Measurements from ENCODE around the gene MT1A. TPM values are rescaled to one million over a fixed set of nuclear protein-coding genes. Genes with fewer than 3 reads are reported as not detected.

The MT1A gene
- total and polyA plus RNA-seq, 2 donors (not counting 3 experiments of a cell fraction or from before 2014, with no cell fraction given) = 6.5 to 8.4 TPM

- CTCF ChIA-PET = interaction anchor here (1.1 to 7.8 kb wide), 3 partner anchors 23 to 94 kb away, joined by 3 to 113 read pairs (median 4); no protein-coding TSS in a partner anchor
- POLR2A ChIA-PET = interaction anchor here (1.4 to 3.4 kb wide), 2 partner anchors 10 to 18 kb away, joined by 6 to 20 read pairs; partner anchors contain the start of gene MT1E
Measured at GRCh38 chr16:56607675-56608042, 30.8 kb upstream of the MT1A start.

More at GRCh38 chr16:56607675-56608042, 30.8 kb upstream of the MT1A start:
- no TSS peak for BruUV-seq (replicated peaks)
- intact Hi-C loops (cut with micrococcal nuclease) = loop anchor here (1.0 to 2.0 kb wide), 8 partner anchors 18 to 579 kb away; partner anchors contain the start of genes MT1E, MT1X, NUDT21 and OGFOD1
- Histone ChIP-seq H3K79me2 (ENCODE audit: control insufficient read depth, insufficient read depth, low read length) (peaks cover 18% of the 10 kb centered on the region), H3K9me3 (replicated peaks; ENCODE audit: control insufficient read depth, insufficient read depth, low read length) (no peaks in the 10 kb centered on the region), H3K27me3 (ENCODE audit: control insufficient read depth in 2 of 2, insufficient read depth in 2 of 2, low read length in 2 of 2) (no peaks in the 10 kb centered on the region), H3K4me1 (ENCODE audit: control insufficient read depth, extremely low read depth, insufficient read depth, low read length) (peaks cover 55% of the 10 kb centered on the region), H2AFZ (ENCODE audit: low read depth, low read length) (no peak overlapping the region), H3K9ac (replicated peaks; ENCODE audit: extremely low read depth, insufficient read depth, low read length) (peak overlapping the region; percentile 92), H3K4me3 (replicated peaks in 1 of 3; ENCODE audit: insufficient read depth in 1 of 3, low read depth in 1 of 3, low read length in 3 of 3) (peak overlapping the region in 1 of 3 experiments; percentile 54), H4K20me1 (replicated peaks; ENCODE audit: control insufficient read depth, extremely low read depth, insufficient read depth, low read length) (no peaks in the 10 kb centered on the region), H3K27ac (ENCODE audit: insufficient read depth, low read depth, low read length) (peak overlapping the region; percentile 99), H3K9me1 (replicated peaks; ENCODE audit: control insufficient read depth, extremely low read depth, insufficient read depth, low read length) (no peaks in the 10 kb centered on the region), H3K36me3 (ENCODE audit: control insufficient read depth in 2 of 2, extremely low read depth in 1 of 2, insufficient read depth in 2 of 2, low read length in 2 of 2) (no peaks in the 10 kb centered on the region), H3K4me2 (ENCODE audit: insufficient read depth, low read length) (peak overlapping the region; percentile 87)
- dilution Hi-C loops (cut with MboI; ENCODE audit: extremely low pct_ligation_motif_present, low sequenced_read_pairs) = no loop called here
- FAIRE-seq (no peak), DNase-seq (ENCODE audit: low read depth, low spot score) (no peak)
- no peak for TF ChIP-seq CTCF (IDR thresholded peaks at IDR 0.05; ENCODE audit: extremely low read depth in 1 of 2, insufficient read depth in 1 of 2, low read depth in 1 of 2, low read length in 2 of 2)
